MM.1S (cell line): ENCODE data around the gene NID2.

Experiments used
- DNase-seq: peaks from one replicate; pipeline ENCODE4 v3.0.0-alpha.2; 2015
- H2AFZ ChIP-seq: fragments of 300-600 bp; sonication (generic); 2 replicates; pipeline ENCODE4 v1.6.0; 2016; ENCODE audit warnings: antibody characterized with exemption, low read length
- H3F3A ChIP-seq: fragments of 300-600 bp; sonication (generic); 2 replicates; pipeline ENCODE4 v1.6.1; 2016; ENCODE audit warnings: mild to moderate bottlenecking, antibody characterized with exemption, low read length, moderate library complexity, mixed read lengths; ENCODE audit not compliant: insufficient read depth
- H3K27ac ChIP-seq: fragments of 300-600 bp; sonication (generic); 2 replicates; pipeline ENCODE4 v1.5.1; 2016; ENCODE audit warnings: mild to moderate bottlenecking, low read length
- H3K27me3 ChIP-seq: fragments of 300-600 bp; sonication (generic); replicated peaks from 2 replicates; pipeline ENCODE4 v1.6.0; 2016; ENCODE audit warnings: low read length; ENCODE audit not compliant: insufficient read depth
- H3K36me3 ChIP-seq: fragments of 300-600 bp; sonication (generic); replicated peaks from 2 replicates; pipeline ENCODE4 v1.6.1; 2016; ENCODE audit warnings: mild to moderate bottlenecking, low read length, mixed read lengths; ENCODE audit not compliant: insufficient read depth
- H3K4me1 ChIP-seq: fragments of 300-600 bp; sonication (generic); 2 replicates; pipeline ENCODE4 v1.6.1; 2016; ENCODE audit warnings: low read length, mixed read lengths
- H3K4me2 ChIP-seq: fragments of 300-600 bp; sonication (generic); 2 replicates; pipeline ENCODE4 v1.6.0; 2016; ENCODE audit warnings: low read depth, low read length
- H3K4me3 ChIP-seq: fragments of 300-600 bp; sonication (generic); 2 replicates; pipeline ENCODE4 v1.5.1; 2016; ENCODE audit warnings: low read length, mixed read lengths
- H3K79me2 ChIP-seq: fragments of 300-600 bp; sonication (generic); 2 replicates; pipeline ENCODE4 v1.6.1; 2016; ENCODE audit warnings: mixed run types, low read length, mixed read lengths
- H3K9ac ChIP-seq: fragments of 300-600 bp; sonication (generic); 2 replicates; pipeline ENCODE4 v1.6.1; 2016; ENCODE audit warnings: low read length, mixed read lengths
- H3K9me2 ChIP-seq: fragments of 300-600 bp; sonication (generic); replicated peaks from 2 replicates; pipeline ENCODE4 v1.6.1; 2016; ENCODE audit warnings: mild to moderate bottlenecking, low read length, mixed read lengths; ENCODE audit not compliant: insufficient read depth
- H3K9me3 ChIP-seq: fragments of 300-600 bp; sonication (generic); replicated peaks from 2 replicates; pipeline ENCODE4 v1.6.1; 2016; ENCODE audit warnings: mild to moderate bottlenecking, low read length, mixed read lengths; ENCODE audit not compliant: insufficient read depth
- H4K20me1 ChIP-seq: fragments of 300-600 bp; sonication (generic); 2 replicates; pipeline ENCODE4 v1.6.1; 2016; ENCODE audit warnings: mild to moderate bottlenecking, low read length, moderate library complexity, mixed read lengths; ENCODE audit not compliant: insufficient read depth
- EZH2 ChIP-seq: fragments of 300-600 bp; sonication (generic); optimal IDR thresholded peaks from 2 replicates; pipeline ENCODE3; 2017; ENCODE audit warnings: low read depth, mild to moderate bottlenecking, antibody characterized with exemption, low read length, mixed read lengths
- EZH2phosphoT487 ChIP-seq: fragments of 300-600 bp; sonication (generic); IDR thresholded peaks from 2 replicates; pipeline ENCODE4 v1.6.1; 2018; ENCODE audit warnings: antibody characterized with exemption, low read length
- TF ChIP-seq, protein P1 (sequence below): fragments of 300-600 bp; sonication (generic); IDR thresholded peaks from 2 replicates; pipeline ENCODE4 v1.5.1; 2016; ENCODE audit warnings: antibody characterized with exemption, low read length, mixed read lengths

The NID2 gene

DNA sequence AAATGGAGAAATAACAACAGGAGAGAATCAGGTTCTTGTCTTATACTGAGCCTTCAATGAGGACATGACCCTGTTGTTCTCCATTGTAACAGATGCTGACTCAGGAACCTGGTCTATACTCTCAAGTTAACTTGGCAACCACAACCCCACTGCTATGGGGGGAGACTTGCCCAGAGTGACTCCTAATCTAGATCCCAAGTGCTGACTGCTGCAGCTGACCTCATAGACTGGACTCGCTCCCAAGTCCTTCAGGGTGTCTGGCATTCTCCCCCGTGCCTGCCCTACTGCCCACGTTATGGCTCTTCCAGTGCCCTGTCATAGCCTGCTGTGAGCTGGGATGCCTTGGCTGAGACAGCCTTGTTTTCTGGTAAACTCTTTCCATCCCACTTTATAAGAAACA is 37.1 kb downstream of the NID2 start:
- no peaks in the 10 kb centered on the region for H3K79me2 ChIP-seq
- no peaks in the 10 kb centered on the region for H3K27me3 ChIP-seq
- no peaks in the 10 kb centered on the region for H3K36me3 ChIP-seq
- no peak overlapping the region for H3K27ac ChIP-seq
- no peak overlapping the region for H2AFZ ChIP-seq
- H3K4me1 ChIP-seq = no peaks in the 10 kb centered on the region
- no peak overlapping the region for H3K9ac ChIP-seq
- H3K9me2 ChIP-seq = no peaks in the 10 kb centered on the region
- H3F3A ChIP-seq = no peaks in the 10 kb centered on the region
- DNase-seq = no peak
- no peak overlapping the region for H3K4me2 ChIP-seq
- H3K4me3 ChIP-seq = no peak overlapping the region
- H4K20me1 ChIP-seq = no peaks in the 10 kb centered on the region
- no peaks in the 10 kb centered on the region for H3K9me3 ChIP-seq
- TF ChIP-seq, protein P1, sequence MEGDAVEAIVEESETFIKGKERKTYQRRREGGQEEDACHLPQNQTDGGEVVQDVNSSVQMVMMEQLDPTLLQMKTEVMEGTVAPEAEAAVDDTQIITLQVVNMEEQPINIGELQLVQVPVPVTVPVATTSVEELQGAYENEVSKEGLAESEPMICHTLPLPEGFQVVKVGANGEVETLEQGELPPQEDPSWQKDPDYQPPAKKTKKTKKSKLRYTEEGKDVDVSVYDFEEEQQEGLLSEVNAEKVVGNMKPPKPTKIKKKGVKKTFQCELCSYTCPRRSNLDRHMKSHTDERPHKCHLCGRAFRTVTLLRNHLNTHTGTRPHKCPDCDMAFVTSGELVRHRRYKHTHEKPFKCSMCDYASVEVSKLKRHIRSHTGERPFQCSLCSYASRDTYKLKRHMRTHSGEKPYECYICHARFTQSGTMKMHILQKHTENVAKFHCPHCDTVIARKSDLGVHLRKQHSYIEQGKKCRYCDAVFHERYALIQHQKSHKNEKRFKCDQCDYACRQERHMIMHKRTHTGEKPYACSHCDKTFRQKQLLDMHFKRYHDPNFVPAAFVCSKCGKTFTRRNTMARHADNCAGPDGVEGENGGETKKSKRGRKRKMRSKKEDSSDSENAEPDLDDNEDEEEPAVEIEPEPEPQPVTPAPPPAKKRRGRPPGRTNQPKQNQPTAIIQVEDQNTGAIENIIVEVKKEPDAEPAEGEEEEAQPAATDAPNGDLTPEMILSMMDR = no peak
- no peak for TF ChIP-seq EZH2
- TF ChIP-seq EZH2phosphoT487 = no peak

DNA sequence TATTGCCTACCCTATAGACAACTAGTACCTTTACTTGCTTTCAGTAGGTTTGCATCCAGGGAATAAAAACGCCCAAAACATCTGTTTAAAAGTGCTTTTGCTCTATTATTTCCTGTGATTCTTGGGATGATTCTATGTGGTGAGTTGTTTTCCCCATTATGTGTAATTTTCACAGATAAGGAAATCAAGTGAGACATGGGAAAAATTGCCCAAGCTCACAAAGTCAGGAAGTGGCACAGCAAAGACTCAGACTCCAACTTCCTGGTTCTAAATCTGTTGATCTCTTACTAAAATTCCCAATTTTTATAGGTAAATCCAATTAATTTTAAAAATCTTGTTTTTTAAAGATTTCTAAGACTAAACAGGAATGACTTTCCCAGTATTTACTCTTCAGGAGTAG is 39.0 kb downstream of the NID2 start:
- Histone ChIP-seq H3K4me3 (no peak overlapping the region), H2AFZ (no peak overlapping the region), H3K4me2 (no peak overlapping the region), H3K9ac (no peak overlapping the region), H3K36me3 (no peaks in the 10 kb centered on the region), H3K27ac (no peak overlapping the region), H4K20me1 (no peaks in the 10 kb centered on the region), H3K9me3 (no peaks in the 10 kb centered on the region), H3K27me3 (no peaks in the 10 kb centered on the region), H3K9me2 (no peaks in the 10 kb centered on the region), H3K4me1 (no peaks in the 10 kb centered on the region), H3F3A (no peaks in the 10 kb centered on the region), H3K79me2 (no peaks in the 10 kb centered on the region)
- DNase-seq = no peak
- TF ChIP-seq EZH2 (no peak), EZH2phosphoT487 (no peak)
- TF ChIP-seq, protein P1 = no peak

DNA sequence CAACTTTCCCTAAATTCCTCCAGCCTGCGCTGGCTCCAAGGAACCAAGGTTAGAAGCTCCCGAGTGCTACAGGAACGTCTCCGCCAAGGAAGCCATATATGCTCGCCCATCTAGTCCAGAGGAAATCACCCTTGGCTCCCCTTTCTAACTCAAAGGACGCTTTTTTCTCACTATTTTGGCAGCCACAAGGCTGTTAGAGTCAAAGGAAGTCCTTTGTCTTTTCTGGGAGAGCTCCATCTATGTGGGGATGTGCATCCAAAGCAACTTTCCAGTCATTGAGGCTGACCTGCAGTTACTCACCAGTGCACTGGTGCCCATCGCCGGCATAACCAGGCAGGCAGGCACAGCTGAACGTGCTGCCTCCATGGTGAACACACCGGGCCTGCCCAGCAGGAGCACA is 42.0 kb downstream of the NID2 start:
- Histone ChIP-seq H3K27me3 (no peaks in the 10 kb centered on the region), H4K20me1 (no peaks in the 10 kb centered on the region), H3K9me3 (no peaks in the 10 kb centered on the region), H3K4me2 (no peak overlapping the region), H3K36me3 (no peaks in the 10 kb centered on the region), H2AFZ (no peak overlapping the region), H3K9me2 (no peaks in the 10 kb centered on the region), H3K27ac (no peak overlapping the region), H3K79me2 (no peaks in the 10 kb centered on the region), H3F3A (no peaks in the 10 kb centered on the region), H3K4me1 (no peaks in the 10 kb centered on the region), H3K9ac (no peak overlapping the region), H3K4me3 (no peak overlapping the region)
- no peak for DNase-seq
- no peak for TF ChIP-seq EZH2
- TF ChIP-seq EZH2phosphoT487 = no peak
- TF ChIP-seq, protein P1 = no peak
